H1 (cell line): ENCODE results near the gene CIROP. TPM values are rescaled to one million over a fixed set of nuclear protein-coding genes. Genes with fewer than 3 reads are reported as not detected.

Experiments used
- EP300 ChIP-seq, 2 experiments: IDR thresholded peaks; 1 replicate in 1 of 2; 2 replicates in 1 of 2; pipeline ENCODE4 v1.6.1; 2011 to 2012; ENCODE audit warnings: low read depth in 2 of 2, low read length in 2 of 2, mild to moderate bottlenecking in 2 of 2, borderline replicate concordance in 1 of 2, inconsistent platforms in 1 of 2, moderate library complexity in 1 of 2
- JUND ChIP-seq: IDR thresholded peaks from 2 replicates; pipeline ENCODE4 v1.6.1; 2011; ENCODE audit warnings: mild to moderate bottlenecking, improper control_type of control experiment, low read length
- KDM5A ChIP-seq: fragments of 200-600 bp; IDR thresholded peaks from 2 replicates; pipeline ENCODE4 v1.7.1; 2012; ENCODE audit warnings: mild to moderate bottlenecking, low read length, inconsistent platforms, mixed read lengths
- POLR2A ChIP-seq, 2 experiments: IDR thresholded peaks; 1 replicate in 1 of 2; 2 replicates in 1 of 2; pipeline ENCODE4 v1.6.1; 2011; ENCODE audit warnings: low read depth in 2 of 2, low read length in 2 of 2, mild to moderate bottlenecking in 2 of 2; ENCODE audit errors: control extremely low read depth in 1 of 2
- RAD21 ChIP-seq, 2 experiments: IDR thresholded peaks in 1 of 2; conservative IDR thresholded peaks in 1 of 2; 2 replicates each; pipeline ENCODE4 v1.6.1; 2011; ENCODE audit warnings: low read depth in 2 of 2, low read length in 2 of 2, improper control_type of control experiment in 1 of 2, inconsistent platforms in 1 of 2, mild to moderate bottlenecking in 1 of 2, moderate library complexity in 1 of 2
- SIN3A ChIP-seq, 2 experiments: IDR thresholded peaks in 1 of 2; conservative IDR thresholded peaks in 1 of 2; 2 replicates each; pipeline ENCODE4 v1.6.1; 2011 to 2012; ENCODE audit warnings: low read length in 2 of 2, improper control_type of control experiment in 1 of 2, low read depth in 1 of 2, mild to moderate bottlenecking in 1 of 2
- SP1 ChIP-seq: IDR thresholded peaks from 2 replicates; pipeline ENCODE4 v1.6.1; 2011; ENCODE audit warnings: low read depth, low read length
- polyA plus RNA-seq, 7 experiments: library from polyadenylated mRNA; depleted of rRNA in 3 of 7; stranded (reverse) in 5 of 7; unstranded in 2 of 7; fragments of >200 nt in 5 of 7; fragments of 200-250 nt in 2 of 7; gene quantifications; 1 replicate in 5 of 7; 2 replicates in 1 of 7; 4 replicates in 1 of 7; pipeline versions ENCODE4 v1.2.1 to v1.2.3, GENCODE V29; 2011 to 2013; ENCODE audit warnings: missing spikeins in 2 of 7, mixed read lengths in 2 of 7
- total RNA-seq: library from RNA; stranded (reverse); fragmentation: NEBNext Ultra II Directional; extraction: Animal tissue kit (Norgen Biotek cat#: 25700); gene quantifications from 2 replicates; pipeline ENCODE4 v1.2.1, GENCODE V29; 2021
- TF ChIP-seq, protein P1 (sequence below): IDR thresholded peaks from 2 replicates; pipeline ENCODE4 v1.6.1; 2012; ENCODE audit warnings: inconsistent platforms

Gene CIROP
- total and polyA plus RNA-seq, 2 of the 8 experiments (the other 6 are each of a cell fraction or from before 2014, with no cell fraction given), result 0.06 TPM; not detected in 1

DNA sequence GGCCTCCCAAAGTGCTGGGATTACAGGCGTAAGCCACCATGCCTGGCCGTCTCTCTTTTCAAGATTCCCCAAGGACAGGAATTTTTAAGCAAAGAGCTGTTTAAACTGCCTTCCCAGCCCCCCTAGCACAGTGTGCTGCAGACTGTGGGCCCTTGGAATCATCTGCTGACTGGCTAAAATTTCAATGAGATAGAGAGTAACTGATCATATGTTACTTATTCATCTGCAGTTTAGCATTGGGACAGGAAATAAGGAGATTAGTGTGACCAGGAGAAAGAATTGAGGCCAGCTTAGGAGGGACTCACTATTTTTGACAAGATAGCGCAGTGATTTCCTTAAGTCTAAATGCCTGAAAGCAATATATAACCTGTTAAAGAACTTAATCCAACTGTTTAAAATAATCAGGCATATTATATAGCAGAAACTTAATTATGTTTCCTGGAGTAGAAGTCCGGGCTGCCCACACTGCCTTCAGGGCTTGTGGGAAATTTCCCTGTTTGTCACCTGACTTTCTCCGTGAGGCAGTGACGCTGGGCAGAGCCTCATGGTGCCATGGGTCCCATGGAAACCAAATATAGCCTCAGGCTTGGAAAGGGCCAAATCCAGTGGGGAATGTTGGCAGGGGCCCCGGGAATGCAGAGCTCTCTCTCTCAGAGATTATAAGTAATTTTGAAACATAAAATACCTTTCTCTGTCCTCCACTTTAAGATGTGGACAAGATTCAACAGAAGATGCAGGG is 37.1 kb upstream of the CIROP start (continued):
- TF ChIP-seq KDM5A, result no peak
- no peak for TF ChIP-seq POLR2A (IDR thresholded peaks at IDR 0.05; ENCODE audit: control extremely low read depth in 1 of 2, low read depth in 2 of 2, low read length in 2 of 2)
- TF ChIP-seq, protein P1, sequence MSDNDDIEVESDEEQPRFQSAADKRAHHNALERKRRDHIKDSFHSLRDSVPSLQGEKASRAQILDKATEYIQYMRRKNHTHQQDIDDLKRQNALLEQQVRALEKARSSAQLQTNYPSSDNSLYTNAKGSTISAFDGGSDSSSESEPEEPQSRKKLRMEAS, result no peak
- TF ChIP-seq SP1, result no peak
- TF ChIP-seq RAD21 (IDR thresholded peaks at IDR 0.05 in 1 of 2, conservative IDR thresholded peaks at IDR 0.05 in 1 of 2; ENCODE audit: low read depth in 2 of 2, low read length in 2 of 2), result no peak
- no peak for TF ChIP-seq EP300 (IDR thresholded peaks at IDR 0.05; ENCODE audit: borderline replicate concordance in 1 of 2, low read depth in 2 of 2, low read length in 2 of 2)
- no peak for TF ChIP-seq SIN3A (conservative IDR thresholded peaks at IDR 0.05 in 1 of 2, IDR thresholded peaks at IDR 0.05 in 1 of 2; ENCODE audit: low read depth in 1 of 2, low read length in 2 of 2)
- no peak for TF ChIP-seq JUND
